ENCODE measurements around the gene RPUSD1. TPM values are rescaled to one million over a fixed set of nuclear protein-coding genes. Genes with fewer than 3 reads are reported as not detected.

The RPUSD1 gene
- total RNA-seq, 2 donors from 2014 or later = 24.1 to 34.4 TPM

GRCh38 chr16:830107-830870 is 42.1 kb upstream of the RPUSD1 start:
- Histone ChIP-seq H3K9me3 (ENCODE audit: control insufficient read depth, low read length) (no peaks in the 10 kb centered on the region), H3K27ac (ENCODE audit: low read depth, low read length) (no peak overlapping the region), H3K4me3 (ENCODE audit: low read length) (no peak overlapping the region), H3K9ac (ENCODE audit: extremely low read depth, low read length, poor library complexity, severe bottlenecking) (no peak overlapping the region), H3K4me1 (ENCODE audit: control insufficient read depth, insufficient read depth, low read length) (no peaks in the 10 kb centered on the region), H3K27me3 (ENCODE audit: control insufficient read depth, insufficient read depth, low read length, poor library complexity, severe bottlenecking) (no peaks in the 10 kb centered on the region), H3K36me3 (ENCODE audit: control insufficient read depth, insufficient read depth, low read length) (no peaks in the 10 kb centered on the region)
- Mint-ChIP-seq H3K27me3 (ENCODE audit: insufficient read depth) (peaks cover 3% of the 10 kb centered on the region), H3K4me3 (no peak overlapping the region), H3K4me1 (no peaks in the 10 kb centered on the region), H3K36me3 (ENCODE audit: low read depth) (no peaks in the 10 kb centered on the region), H3K9me3 (no peaks in the 10 kb centered on the region), H3K27ac (no peak overlapping the region)
- DNase-seq = no peak
- 92 to 97% methylated on average over 27 to 43 of the region's 43 CpGs for WGBS, 2 experiments (ENCODE audit: insufficient coverage in 1 of 2, insufficient read length in 1 of 2)
- no peak for TF ChIP-seq CTCF (conservative IDR thresholded peaks at IDR 0.05)

DNA sequence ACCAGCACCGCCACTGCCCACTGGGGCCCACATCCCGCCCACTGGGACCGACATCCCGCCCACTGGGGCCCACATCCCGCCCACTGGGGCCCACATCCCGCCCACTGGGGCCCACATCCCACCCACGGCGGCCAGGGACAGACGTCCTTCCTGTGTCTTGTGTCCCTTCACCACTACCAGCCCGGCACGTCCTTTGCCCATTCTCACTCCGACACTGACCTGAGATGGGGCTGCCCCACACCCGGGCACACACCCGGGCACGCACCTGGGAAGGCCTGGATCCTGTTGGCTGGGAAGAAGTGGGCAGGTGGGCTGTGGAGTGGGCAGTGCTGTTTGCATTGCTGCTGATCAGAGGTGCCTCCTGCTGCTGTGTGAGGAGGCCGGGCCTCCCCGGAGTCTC is 40.7 kb upstream of the RPUSD1 start:
- Mint-ChIP-seq H3K27ac (no peak overlapping the region), H3K9me3 (no peaks in the 10 kb centered on the region), H3K4me1 (no peaks in the 10 kb centered on the region), H3K4me3 (no peak overlapping the region), H3K27me3 (ENCODE audit: insufficient read depth) (no peaks in the 10 kb centered on the region), H3K36me3 (ENCODE audit: low read depth) (no peaks in the 10 kb centered on the region)
- Histone ChIP-seq H3K9me3 (ENCODE audit: control insufficient read depth, low read length) (no peaks in the 10 kb centered on the region), H3K36me3 (ENCODE audit: control insufficient read depth, insufficient read depth, low read length) (no peaks in the 10 kb centered on the region), H3K9ac (ENCODE audit: extremely low read depth, low read length, poor library complexity, severe bottlenecking) (no peak overlapping the region), H3K4me3 (ENCODE audit: low read length) (no peak overlapping the region), H3K4me1 (ENCODE audit: control insufficient read depth, insufficient read depth, low read length) (no peaks in the 10 kb centered on the region), H3K27ac (ENCODE audit: low read depth, low read length) (no peak overlapping the region), H3K27me3 (ENCODE audit: control insufficient read depth, insufficient read depth, low read length, poor library complexity, severe bottlenecking) (no peaks in the 10 kb centered on the region)
- no peak for TF ChIP-seq CTCF (conservative IDR thresholded peaks at IDR 0.05)
- 93 to 100% methylated on average over 1 to 17 of the region's 17 CpGs for WGBS, 2 experiments (ENCODE audit: insufficient coverage in 1 of 2, insufficient read length in 1 of 2)
- no peak for DNase-seq

- H3K9ac ChIP-seq (ENCODE audit: extremely low read depth, low read length, poor library complexity, severe bottlenecking) = no peak overlapping the region
- H3K27ac ChIP-seq (ENCODE audit: low read depth, low read length) = no peak overlapping the region
- H3K4me3 Mint-ChIP-seq = no peak overlapping the region
- no peaks in the 10 kb centered on the region for H3K9me3 ChIP-seq (ENCODE audit: control insufficient read depth, low read length)
- H3K4me3 ChIP-seq (ENCODE audit: low read length) = no peak overlapping the region
- no peak for DNase-seq
- WGBS, 2 experiments (ENCODE audit: insufficient coverage in 1 of 2, insufficient read length in 1 of 2) = 92 to 98% methylated on average over 13 to 24 of the region's 24 CpGs
- no peaks in the 10 kb centered on the region for H3K4me1 ChIP-seq (ENCODE audit: control insufficient read depth, insufficient read depth, low read length)
- H3K9me3 Mint-ChIP-seq = no peaks in the 10 kb centered on the region
- H3K36me3 Mint-ChIP-seq (ENCODE audit: low read depth) = no peaks in the 10 kb centered on the region
- H3K27ac Mint-ChIP-seq = no peak overlapping the region
- H3K36me3 ChIP-seq (ENCODE audit: control insufficient read depth, insufficient read depth, low read length) = no peaks in the 10 kb centered on the region
- no peaks in the 10 kb centered on the region for H3K27me3 Mint-ChIP-seq (ENCODE audit: insufficient read depth)
- TF ChIP-seq CTCF (conservative IDR thresholded peaks at IDR 0.05) = no peak
- H3K27me3 ChIP-seq (ENCODE audit: control insufficient read depth, insufficient read depth, low read length, poor library complexity, severe bottlenecking) = no peaks in the 10 kb centered on the region
- no peaks in the 10 kb centered on the region for H3K4me1 Mint-ChIP-seq
These were observed 39.3 kb upstream of the RPUSD1 start for GRCh38 chr16:827513-827912.

All from endodermal cell (in vitro differentiated cells).